Gastrocnemius medialis (tissue), 4 donors: Measurements from ENCODE around the gene RAD50. TPM values are rescaled to one million over a fixed set of nuclear protein-coding genes. Genes with fewer than 3 reads are reported as not detected.

Source experiments
- ATAC-seq, 2 donors: fragments of 150-250 bp; one replicate each; pipeline ENCODE4 v1.9.1; 2016
- DNase-seq, 2 donors: peaks; one replicate each; pipeline ENCODE4 v3.0.0-alpha.2; 2019
- H3K27ac ChIP-seq, 4 donors: fragments of 200-600 bp; sonication (generic); 1 replicate in 1 of 4; 2 replicates in 3 of 4; pipeline ENCODE4 v1.5.1; 2016 to 2018; ENCODE audit warnings: mild to moderate bottlenecking in 2 of 4, moderate library complexity in 1 of 4
- H3K27me3 ChIP-seq, 3 donors: fragments of 200-600 bp; sonication (generic) in 2 of 3; 1 replicate in 1 of 3; 2 replicates in 2 of 3; pipeline versions ENCODE4 v1.5.1 to v1.6.0; 2016 to 2019; ENCODE audit warnings: mild to moderate bottlenecking in 1 of 3, moderate library complexity in 1 of 3
- H3K36me3 ChIP-seq, 2 donors: fragments of 200-600 bp; sonication (generic) in 1 of 2; one replicate each; pipeline ENCODE4 v1.5.1; 2017 to 2018
- H3K4me1 ChIP-seq, 2 donors: fragments of 200-600 bp; sonication (generic) in 1 of 2; one replicate each; pipeline ENCODE4 v1.5.1; 2016 to 2017; ENCODE audit warnings: mild to moderate bottlenecking in 2 of 2
- H3K4me3 ChIP-seq, 4 donors: fragments of 200-600 bp; sonication (generic) in 3 of 4; 1 replicate in 1 of 4; 2 replicates in 3 of 4; pipeline ENCODE4 v1.5.1; 2016 to 2019; ENCODE audit warnings: mild to moderate bottlenecking in 2 of 4
- H3K9me3 ChIP-seq, 3 donors: fragments of 200-600 bp; sonication (generic) in 2 of 3; 1 replicate in 1 of 3; 2 replicates in 2 of 3; pipeline ENCODE4 v1.5.1; 2016 to 2019
- CTCF ChIP-seq, 5 experiments: fragments of 450-650 bp in 3 of 5; fragments of 200-600 bp in 2 of 5; sonication (generic) in 2 of 5; IDR thresholded peaks in 4 of 5; conservative IDR thresholded peaks in 1 of 5; 1 replicate in 4 of 5; 2 replicates in 1 of 5; pipeline ENCODE4 v1.5.1; 2016 to 2019; ENCODE audit warnings: antibody characterized with exemption in 5 of 5, mild to moderate bottlenecking in 3 of 5, moderate library complexity in 3 of 5
- POLR2A ChIP-seq, 2 donors: fragments of 450-650 bp; IDR thresholded peaks; one replicate each; pipeline ENCODE4 v1.6.1; 2017; ENCODE audit warnings: antibody characterized with exemption in 2 of 2, mild to moderate bottlenecking in 2 of 2, moderate library complexity in 2 of 2
- in situ Hi-C, 4 donors: fragments of 200-750 bp; cut with MboI; loops; one replicate each; pipeline versions ENCODE4 v1.15.0 to v1.8.0; 2017; ENCODE audit warnings: low sequenced_read_pairs in 4 of 4
- intact Hi-C: fragments of 100-400 bp; cut with DNase I; formaldehyde crosslinking; loops from one replicate; pipeline ENCODE4 v1.15.1; 2023; ENCODE audit warnings: low total_unique reads
- total RNA-seq, 4 donors: library from RNA; depleted of rRNA; stranded (reverse); fragments of >200 nt; gene quantifications; one replicate each; pipeline versions ENCODE4 v1.1.0 to v1.2.3, GENCODE V29; 2016

RAD50 gene
- total RNA-seq, 4 donors from 2014 or later: 18.9 to 29.1 (median 22.0) TPM

- no peaks in the 10 kb centered on the region for H3K36me3 ChIP-seq
- H3K4me3 ChIP-seq: no peak overlapping the region
- no peak overlapping the region for H3K27ac ChIP-seq
- no peak for DNase-seq
- intact Hi-C loops (no loop called here), in situ Hi-C loops (no loop called here)
- H3K9me3 ChIP-seq: no peaks in the 10 kb centered on the region
- ATAC-seq: no peak
- H3K4me1 ChIP-seq: peaks cover 0 to 4% of the 10 kb centered on the region in 2 donors
- H3K27me3 ChIP-seq: peaks cover 11 to 14% (median 12%) of the 10 kb centered on the region in 3 donors
- no peak for TF ChIP-seq POLR2A (IDR thresholded peaks at IDR 0.05)
- no peak for TF ChIP-seq CTCF (IDR thresholded peaks at IDR 0.05 in 4 of 5, conservative IDR thresholded peaks at IDR 0.05 in 1 of 5)
Measured at GRCh38 chr5:132661231-132662003, 104.6 kb downstream of the RAD50 start.

DNA sequence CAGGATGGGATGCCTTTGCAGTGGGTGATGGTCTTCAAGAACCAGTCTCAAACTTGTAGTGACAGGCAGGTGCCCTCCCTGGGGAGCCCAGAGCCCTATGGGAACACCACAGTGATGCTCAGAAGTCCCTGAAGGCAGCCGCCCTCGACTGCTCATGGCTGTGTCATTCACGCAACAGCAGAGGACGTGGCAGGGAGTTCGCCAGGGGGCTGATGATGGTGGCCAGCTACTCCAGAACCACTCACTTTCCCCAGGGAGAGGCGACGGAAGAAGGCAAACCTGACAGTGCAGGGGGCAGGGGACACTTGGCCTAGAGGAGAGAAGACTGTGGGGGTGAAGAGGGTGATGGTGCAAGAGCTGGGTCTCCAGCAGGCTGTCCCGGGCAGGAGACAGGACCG is 105.2 kb downstream of the RAD50 start:
- Histone ChIP-seq H3K4me1 (no peaks in the 10 kb centered on the region), H3K36me3 (no peaks in the 10 kb centered on the region), H3K27me3 (peaks cover 5 to 8% (median 6%) of the 10 kb centered on the region in 3 donors), H3K4me3 (no peak overlapping the region), H3K9me3 (no peaks in the 10 kb centered on the region), H3K27ac (no peak overlapping the region)
- no peak for ATAC-seq
- in situ Hi-C loops: no loop called here
- DNase-seq: no peak
- intact Hi-C loops: no loop called here
- no peak for TF ChIP-seq CTCF (IDR thresholded peaks at IDR 0.05 in 4 of 5, conservative IDR thresholded peaks at IDR 0.05 in 1 of 5)
- no peak for TF ChIP-seq POLR2A (IDR thresholded peaks at IDR 0.05)

DNA sequence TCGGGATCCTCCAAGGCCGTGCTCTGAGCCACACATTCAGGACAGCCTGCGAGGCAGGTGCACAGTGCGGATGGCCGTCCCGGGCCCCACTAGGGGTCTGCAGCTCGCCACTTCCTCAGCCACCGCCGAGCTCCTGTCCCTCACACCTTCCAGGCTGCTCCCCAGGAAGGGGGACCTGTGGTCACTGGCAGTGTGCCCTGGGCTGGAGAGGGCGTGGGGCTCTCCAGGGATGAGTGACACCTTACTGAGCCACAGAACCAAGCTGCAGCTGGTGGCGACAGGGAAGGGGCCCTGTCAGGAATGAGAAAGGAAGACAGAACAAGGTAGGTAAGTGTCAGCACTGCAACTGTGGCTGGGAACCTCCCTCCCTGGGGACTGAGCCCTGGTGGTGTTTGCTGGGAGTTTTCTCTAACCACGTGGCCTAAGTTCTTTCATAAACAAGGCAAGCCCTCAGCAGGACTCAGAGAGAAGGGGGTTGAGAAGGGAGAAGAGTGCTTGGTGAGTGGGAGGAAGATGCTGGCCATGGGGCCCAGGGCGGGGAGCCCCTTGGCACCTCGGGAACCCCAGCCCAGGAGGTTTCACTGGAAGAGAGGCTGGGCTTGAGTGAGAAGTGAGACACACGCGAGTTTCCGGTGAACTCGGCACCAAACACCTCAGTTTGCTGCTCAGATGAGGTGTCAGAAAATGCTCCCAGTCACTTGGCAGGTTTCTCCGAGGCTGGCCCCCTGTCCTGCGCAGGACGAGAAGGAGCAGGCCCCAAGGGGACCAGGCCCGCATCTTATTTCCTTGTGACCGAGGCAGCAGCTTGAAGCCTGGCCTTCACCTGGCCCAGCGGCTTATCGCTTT is 106.4 kb downstream of the RAD50 start:
- ATAC-seq (no peak), DNase-seq (no peak)
- in situ Hi-C loops: no loop called here
- TF ChIP-seq POLR2A (IDR thresholded peaks at IDR 0.05): no peak
- TF ChIP-seq CTCF (IDR thresholded peaks at IDR 0.05 in 4 of 5, conservative IDR thresholded peaks at IDR 0.05 in 1 of 5): no peak
- Histone ChIP-seq H3K36me3 (no peaks in the 10 kb centered on the region), H3K9me3 (no peaks in the 10 kb centered on the region), H3K27me3 (peaks cover 0 to 3% (median 0%) of the 10 kb centered on the region in 3 donors), H3K4me3 (no peak overlapping the region), H3K27ac (no peak overlapping the region), H3K4me1 (no peaks in the 10 kb centered on the region)
- intact Hi-C loops: no loop called here

DNA sequence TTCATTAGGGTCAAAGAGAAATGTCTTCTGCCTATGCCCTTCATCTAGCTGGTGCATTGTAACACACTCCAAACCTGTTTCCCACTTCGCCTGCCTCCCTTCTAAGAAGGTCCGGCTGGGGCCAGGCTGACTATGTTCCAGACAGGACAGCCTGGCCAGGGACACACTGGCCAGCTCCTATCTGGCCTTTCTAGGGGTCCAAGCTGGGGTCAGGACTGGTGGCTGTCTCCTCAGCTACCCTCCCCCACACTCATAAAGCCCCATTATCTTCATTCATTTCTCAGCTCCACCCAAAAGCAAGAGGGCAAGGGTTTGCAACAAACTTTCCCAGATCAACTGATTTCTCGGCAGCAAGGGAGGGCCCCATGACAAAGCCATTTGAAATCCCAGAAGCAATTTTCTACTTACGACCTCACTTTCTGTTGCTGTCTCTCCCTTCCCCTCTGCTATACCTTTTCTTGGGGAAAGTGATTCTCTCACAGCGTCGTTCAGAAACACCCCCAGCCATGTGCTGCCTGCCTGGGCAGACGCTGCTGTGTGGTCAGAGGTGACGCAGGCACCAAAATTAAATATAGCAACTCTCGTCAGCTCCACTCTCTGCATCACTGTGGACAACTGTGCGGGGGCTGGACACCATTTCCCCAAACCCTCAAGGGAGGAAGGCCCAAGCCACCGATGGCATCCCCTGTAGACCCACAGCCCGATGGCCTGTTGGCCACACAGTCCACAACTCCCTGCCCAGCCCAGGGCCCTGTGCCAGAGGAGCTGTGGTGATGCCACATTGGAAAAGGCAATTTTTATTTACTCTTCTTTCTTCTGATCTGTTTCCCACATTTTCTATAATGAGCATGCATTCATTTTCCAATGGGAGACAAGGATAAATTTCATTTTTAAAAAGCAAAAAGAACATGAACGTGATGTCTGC is 107.3 kb downstream of the RAD50 start:
- no peaks in the 10 kb centered on the region for H3K27me3 ChIP-seq
- H3K9me3 ChIP-seq: no peaks in the 10 kb centered on the region
- intact Hi-C loops (no loop called here), in situ Hi-C loops (no loop called here)
- H3K27ac ChIP-seq: no peak overlapping the region
- TF ChIP-seq CTCF (IDR thresholded peaks at IDR 0.05 in 4 of 5, conservative IDR thresholded peaks at IDR 0.05 in 1 of 5): no peak
- TF ChIP-seq POLR2A (IDR thresholded peaks at IDR 0.05): no peak
- H3K4me1 ChIP-seq: no peaks in the 10 kb centered on the region
- ATAC-seq (no peak), DNase-seq (no peak)
- no peaks in the 10 kb centered on the region for H3K36me3 ChIP-seq
- H3K4me3 ChIP-seq: no peak overlapping the region
